K562 (cell line): Measurements from ENCODE around the gene B9D2. TPM values are rescaled to one million over a fixed set of nuclear protein-coding genes. Genes with fewer than 3 reads are reported as not detected.

ENCODE experiments used
- ATAC-seq: fragments of 200-7000 bp; cut with Tn5 transposase; 3 replicates; pipeline ENCODE4 v1.9.1; 2020; ENCODE audit warnings: moderate library complexity
- BruUV-seq: library from RNA; stranded (reverse); fragments of 400-500 nt; replicated peaks from 2 replicates; lab custom pipeline; 2021; lab: Mats Ljungman, UMichigan
- CTCF ChIA-PET: fragments of 300-600 bp; formaldehyde crosslinking; extraction: SDS; loops from one replicate; lab custom pipeline; 2021; ENCODE audit warnings: low intra/inter-chr PET ratio; lab: Yijun Ruan, JAX
- POLR2A ChIA-PET: fragments of 300-600, 350-650 bp; sonication (Branson Sonifier 250); formaldehyde crosslinking; extraction: SDS; loops from one replicate; lab custom pipeline; 2021; ENCODE audit warnings: antibody characterized with exemption, inconsistent platforms; lab: Yijun Ruan, JAX
- DNase-seq, 4 experiments: peaks; one replicate each; pipeline versions ENCODE4 v3.0.0 to v3.0.0-alpha.2; 2011 to 2018; ENCODE audit warnings: low spot score in 3 of 4, mixed read lengths in 3 of 4; ENCODE audit errors: extremely low read depth in 1 of 4
- FAIRE-seq: peaks from 2 replicates; lab custom pipeline; 2011; peaks lifted over from hg19 to GRCh38; lab: Jason Lieb, UNC
- H2AFZ ChIP-seq: 2 replicates; pipeline ENCODE4 v1.6.0; 2011; ENCODE audit warnings: low read depth, low read length, control low read depth, inconsistent platforms
- H3K27ac ChIP-seq: fragments of 200-600 bp; 3 replicates; pipeline ENCODE4 v1.8.0; 2011; ENCODE audit warnings: low read depth, mild to moderate bottlenecking, control low read depth, inconsistent platforms, low read length, moderate library complexity, mixed read lengths; ENCODE audit errors: extremely low read depth
- H3K27me3 ChIP-seq, 2 experiments: fragments of 300-600 bp in 1 of 2; 2 replicates in 1 of 2; 3 replicates in 1 of 2; pipeline versions ENCODE4 v1.6.0 to v1.8.0; 2011; ENCODE audit warnings: inconsistent platforms in 2 of 2, low read length in 2 of 2, mild to moderate bottlenecking in 1 of 2, mixed read lengths in 1 of 2, moderate library complexity in 1 of 2; ENCODE audit not compliant: control insufficient read depth in 2 of 2, insufficient read depth in 2 of 2
- H3K36me3 ChIP-seq: fragments of 300-600 bp; 3 replicates; pipeline ENCODE4 v1.8.0; 2011; ENCODE audit warnings: mild to moderate bottlenecking, low read length, inconsistent platforms; ENCODE audit not compliant: control insufficient read depth, insufficient read depth
- H3K4me1 ChIP-seq, 2 experiments: fragments of 200-600 bp in 1 of 2; replicated peaks in 1 of 2; 2 replicates in 1 of 2; 3 replicates in 1 of 2; pipeline versions ENCODE4 v1.5.1 to v1.8.0; 2011; ENCODE audit warnings: inconsistent platforms in 2 of 2, low read length in 2 of 2, mild to moderate bottlenecking in 1 of 2, mixed read lengths in 1 of 2, moderate library complexity in 1 of 2; ENCODE audit not compliant: control insufficient read depth in 2 of 2, insufficient read depth in 2 of 2
- H3K4me2 ChIP-seq: 2 replicates; pipeline ENCODE4 v1.6.1; 2011; ENCODE audit warnings: low read length, control low read depth, inconsistent platforms, mixed read lengths; ENCODE audit not compliant: insufficient read depth
- H3K4me3 ChIP-seq: fragments of 200-600 bp; sonication (generic), shearing (Covaris generic); 2 replicates; pipeline ENCODE4 v1.5.1; 2016; ENCODE audit warnings: control low read depth, inconsistent platforms
- H3K79me2 ChIP-seq: fragments of 200-600 bp; 3 replicates; pipeline ENCODE4 v1.8.0; 2011; ENCODE audit warnings: low read length, inconsistent platforms; ENCODE audit not compliant: control insufficient read depth, insufficient read depth
- H3K9ac ChIP-seq, 2 experiments: 2 replicates each; pipeline versions ENCODE4 v1.6.0 to v1.6.1; 2011; ENCODE audit warnings: low read depth in 2 of 2, low read length in 2 of 2, control low read depth in 1 of 2, inconsistent platforms in 1 of 2, mild to moderate bottlenecking in 1 of 2, mixed read lengths in 1 of 2; ENCODE audit not compliant: insufficient read depth in 1 of 2
- H3K9me1 ChIP-seq: one replicate; pipeline ENCODE4 v1.6.0; 2011; ENCODE audit warnings: inconsistent platforms, mild to moderate bottlenecking, low read length, moderate library complexity; ENCODE audit not compliant: control insufficient read depth, insufficient read depth
- H3K9me3 ChIP-seq: replicated peaks from 2 replicates; pipeline ENCODE4 v1.5.1; 2011; ENCODE audit warnings: low read depth, low read length, inconsistent platforms; ENCODE audit not compliant: control insufficient read depth, insufficient read depth
- H4K20me1 ChIP-seq: replicated peaks from 2 replicates; pipeline ENCODE4 v1.6.1; 2011; ENCODE audit warnings: low read length, inconsistent platforms, mixed read lengths; ENCODE audit not compliant: control insufficient read depth, insufficient read depth
- BDP1 ChIP-seq: IDR thresholded peaks from 3 replicates; pipeline ENCODE4 v1.6.1; 2011; ENCODE audit not compliant: insufficient read length, insufficient read depth
- DNMT1 ChIP-seq: fragments of 450-650 bp; IDR thresholded peaks from 2 replicates; pipeline ENCODE4 v1.6.1; 2016; ENCODE audit warnings: antibody characterized with exemption, mild to moderate bottlenecking
- EZH2 ChIP-seq: IDR thresholded peaks from 2 replicates; pipeline ENCODE4 v1.6.1; 2012; ENCODE audit warnings: low read depth, mild to moderate bottlenecking, inconsistent platforms, low read length, borderline replicate concordance
- NCOA4 ChIP-seq: fragments of 450-650 bp; IDR thresholded peaks from 2 replicates; pipeline ENCODE4 v1.6.1; 2018; ENCODE audit warnings: mild to moderate bottlenecking; ENCODE audit not compliant: partially characterized antibody
- NEUROD1 ChIP-seq: fragments of 150-350 bp; IDR thresholded peaks from 2 replicates; pipeline ENCODE4 v1.6.1; 2014; ENCODE audit warnings: borderline replicate concordance, low read length, low read depth; ENCODE audit not compliant: partially characterized antibody
- NFXL1 ChIP-seq: fragments of 450-650 bp; formaldehyde crosslinking; IDR thresholded peaks from 2 replicates; pipeline ENCODE4 v1.4.0; 2021; ENCODE audit warnings: mild to moderate bottlenecking
- ZNF175 ChIP-seq: fragments of 200-800 bp; sonication (Bioruptor generic); IDR thresholded peaks from 2 replicates; pipeline ENCODE4 v1.6.1; 2016; ENCODE audit warnings: low read depth, mild to moderate bottlenecking, missing genetic modification characterization, missing compliant biosample characterization
- WGBS: fragments of 100-300 bp; shearing (Covaris generic); methylation state at CpG from one replicate; pipeline ENCODE4 v1.1.6; 2016; ENCODE audit warnings: low coverage, mixed read lengths; ENCODE audit not compliant: insufficient coverage; ENCODE audit errors: missing lambda C conversion rate; 5-methylcytosine and 5-hydroxymethylcytosine counted together
- in situ Hi-C: fragments of 300-500 bp; cut with MboI; formaldehyde crosslinking; loops from 4 replicates; pipeline ENCODE4 v1.15.0; 2018; ENCODE audit warnings: inconsistent platforms, mixed read lengths
- intact Hi-C: fragments of 100-400 bp; cut with micrococcal nuclease; formaldehyde crosslinking; loops from 2 replicates; pipeline ENCODE4 v1.14.2; 2022
- polyA plus RNA-seq, 8 experiments: library from polyadenylated mRNA; depleted of rRNA in 4 of 8; stranded (reverse) in 5 of 8; unstranded in 3 of 8; fragments of >200 nt; fragmentation: Nextera tagmentation in 2 of 8; fragmentation: Illumina TruSeq in 1 of 8; extraction: Ambion mirVana in 2 of 8; extraction: Trizol in 1 of 8; gene quantifications; 2 replicates each; pipeline versions ENCODE4 v1.2.1 to v1.2.3, GENCODE V29; 2011 to 2014; ENCODE audit warnings: inconsistent platforms in 1 of 8, missing spikeins in 1 of 8
- total RNA-seq, 7 experiments: library from RNA; depleted of rRNA in 6 of 7; stranded (reverse); fragments of >200 nt in 6 of 7; fragmentation: Illumina TruSeq in 2 of 7; extraction: Trizol in 2 of 7; gene quantifications; 2 replicates each; pipeline versions ENCODE4 v1.2.1 to v1.2.3, GENCODE V29; 2011 to 2021; ENCODE audit warnings: low replicate concordance in 1 of 7
- TF ChIP-seq, protein P1 (sequence below): fragments of 450-650 bp; IDR thresholded peaks from 2 replicates; pipeline ENCODE4 v1.6.1; 2018; ENCODE audit not compliant: partially characterized antibody

B9D2 gene
- total and polyA plus RNA-seq, 9 of the 15 experiments (the other 6 are each of a cell fraction or from before 2014, with no cell fraction given) = 0.83 to 6.9 (median 2.8) TPM

GRCh38 chr19:41412953-41413352, 49.0 kb upstream of the B9D2 start:
- Histone ChIP-seq H4K20me1 (no peaks in the 10 kb centered on the region), H3K27ac (no peak overlapping the region), H3K4me3 (no peak overlapping the region), H3K4me2 (no peak overlapping the region), H3K9me1 (no peaks in the 10 kb centered on the region), H3K36me3 (peaks cover 30% of the 10 kb centered on the region; the same call in 1 of the 3 replicates), H2AFZ (no peak overlapping the region), H3K9me3 (no peaks in the 10 kb centered on the region), H3K4me1 (peaks cover 7 to 12% of the 10 kb centered on the region in 2 experiments; a peak in 4 of 5 replicates), H3K27me3 (no peaks in the 10 kb centered on the region), H3K79me2 (no peaks in the 10 kb centered on the region), H3K9ac (no peak overlapping the region)
- in situ Hi-C loops (no loop called here), intact Hi-C loops (no loop called here)
- ChIA-PET CTCF (no interaction called here), POLR2A (interaction anchor here (0.8 kb wide), 1 partner anchor 26 kb away, joined by 4 read pairs; no protein-coding TSS in a partner anchor)
- ATAC-seq (no peak), DNase-seq (no peak), FAIRE-seq (no peak)
- no peak for TF ChIP-seq EZH2
- no peak for TF ChIP-seq BDP1
- TF ChIP-seq NCOA4 = no peak
- TF ChIP-seq, protein P1, sequence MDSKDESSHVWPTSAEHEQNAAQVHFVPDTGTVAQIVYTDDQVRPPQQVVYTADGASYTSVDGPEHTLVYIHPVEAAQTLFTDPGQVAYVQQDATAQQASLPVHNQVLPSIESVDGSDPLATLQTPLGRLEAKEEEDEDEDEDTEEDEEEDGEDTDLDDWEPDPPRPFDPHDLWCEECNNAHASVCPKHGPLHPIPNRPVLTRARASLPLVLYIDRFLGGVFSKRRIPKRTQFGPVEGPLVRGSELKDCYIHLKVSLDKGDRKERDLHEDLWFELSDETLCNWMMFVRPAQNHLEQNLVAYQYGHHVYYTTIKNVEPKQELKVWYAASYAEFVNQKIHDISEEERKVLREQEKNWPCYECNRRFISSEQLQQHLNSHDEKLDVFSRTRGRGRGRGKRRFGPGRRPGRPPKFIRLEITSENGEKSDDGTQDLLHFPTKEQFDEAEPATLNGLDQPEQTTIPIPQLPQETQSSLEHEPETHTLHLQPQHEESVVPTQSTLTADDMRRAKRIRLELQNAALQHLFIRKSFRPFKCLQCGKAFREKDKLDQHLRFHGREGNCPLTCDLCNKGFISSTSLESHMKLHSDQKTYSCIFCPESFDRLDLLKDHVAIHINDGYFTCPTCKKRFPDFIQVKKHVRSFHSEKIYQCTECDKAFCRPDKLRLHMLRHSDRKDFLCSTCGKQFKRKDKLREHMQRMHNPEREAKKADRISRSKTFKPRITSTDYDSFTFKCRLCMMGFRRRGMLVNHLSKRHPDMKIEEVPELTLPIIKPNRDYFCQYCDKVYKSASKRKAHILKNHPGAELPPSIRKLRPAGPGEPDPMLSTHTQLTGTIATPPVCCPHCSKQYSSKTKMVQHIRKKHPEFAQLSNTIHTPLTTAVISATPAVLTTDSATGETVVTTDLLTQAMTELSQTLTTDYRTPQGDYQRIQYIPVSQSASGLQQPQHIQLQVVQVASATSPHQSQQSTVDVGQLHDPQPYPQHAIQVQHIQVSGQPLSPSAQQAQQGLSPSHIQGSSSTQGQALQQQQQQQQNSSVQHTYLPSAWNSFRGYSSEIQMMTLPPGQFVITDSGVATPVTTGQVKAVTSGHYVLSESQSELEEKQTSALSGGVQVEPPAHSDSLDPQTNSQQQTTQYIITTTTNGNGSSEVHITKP = no peak
- TF ChIP-seq NEUROD1 = no peak
- TF ChIP-seq ZNF175 = no peak
- TF ChIP-seq NFXL1 = no peak
- no peak for TF ChIP-seq DNMT1
- no TSS peak for BruUV-seq
- WGBS = 82% methylated on average over 5 of the region's 5 CpGs
